Measurements from ENCODE around the gene PPP1CB. TPM values are rescaled to one million over a fixed set of nuclear protein-coding genes. Genes with fewer than 3 reads are reported as not detected.

The PPP1CB gene
- polyA plus RNA-seq, 1 of the 3 experiments (the other 2 are of a cell fraction) = 24.7 TPM

GRCh38 chr2:28751956-28752630, 463 bp downstream of the PPP1CB start (continued):
- no peak for TF ChIP-seq IRF3 (IDR thresholded peaks at IDR 0.05; ENCODE audit: low read depth, low read length)
- TF ChIP-seq, protein P1, sequence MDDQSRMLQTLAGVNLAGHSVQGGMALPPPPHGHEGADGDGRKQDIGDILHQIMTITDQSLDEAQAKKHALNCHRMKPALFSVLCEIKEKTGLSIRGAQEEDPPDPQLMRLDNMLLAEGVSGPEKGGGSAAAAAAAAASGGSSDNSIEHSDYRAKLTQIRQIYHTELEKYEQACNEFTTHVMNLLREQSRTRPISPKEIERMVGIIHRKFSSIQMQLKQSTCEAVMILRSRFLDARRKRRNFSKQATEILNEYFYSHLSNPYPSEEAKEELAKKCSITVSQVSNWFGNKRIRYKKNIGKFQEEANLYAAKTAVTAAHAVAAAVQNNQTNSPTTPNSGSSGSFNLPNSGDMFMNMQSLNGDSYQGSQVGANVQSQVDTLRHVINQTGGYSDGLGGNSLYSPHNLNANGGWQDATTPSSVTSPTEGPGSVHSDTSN (IDR thresholded peaks at IDR 0.05) = no peak
- 0 out of 2 replicates have a peak, but pooled peaks have one; percentile 28 for TF ChIP-seq MXI1 (IDR thresholded peaks at IDR 0.05; ENCODE audit: low read depth, low read length)
- no peak for TF ChIP-seq FOXJ3 (CRISPR knock-in tag; IDR thresholded peaks at IDR 0.05)
- TF ChIP-seq EP300 (IDR thresholded peaks at IDR 0.05; ENCODE audit: borderline replicate concordance in 1 of 2, low read depth in 1 of 2, low read length in 1 of 2) = no peak
- TF ChIP-seq RXRA (IDR thresholded peaks at IDR 0.05; ENCODE audit: borderline replicate concordance, low read depth) = no peak
- no peak for TF ChIP-seq MEF2A (IDR thresholded peaks at IDR 0.05; ENCODE audit: borderline replicate concordance, low read depth)
- no peak for TF ChIP-seq TCF12 (IDR thresholded peaks at IDR 0.05)
- TF ChIP-seq, protein P2, sequence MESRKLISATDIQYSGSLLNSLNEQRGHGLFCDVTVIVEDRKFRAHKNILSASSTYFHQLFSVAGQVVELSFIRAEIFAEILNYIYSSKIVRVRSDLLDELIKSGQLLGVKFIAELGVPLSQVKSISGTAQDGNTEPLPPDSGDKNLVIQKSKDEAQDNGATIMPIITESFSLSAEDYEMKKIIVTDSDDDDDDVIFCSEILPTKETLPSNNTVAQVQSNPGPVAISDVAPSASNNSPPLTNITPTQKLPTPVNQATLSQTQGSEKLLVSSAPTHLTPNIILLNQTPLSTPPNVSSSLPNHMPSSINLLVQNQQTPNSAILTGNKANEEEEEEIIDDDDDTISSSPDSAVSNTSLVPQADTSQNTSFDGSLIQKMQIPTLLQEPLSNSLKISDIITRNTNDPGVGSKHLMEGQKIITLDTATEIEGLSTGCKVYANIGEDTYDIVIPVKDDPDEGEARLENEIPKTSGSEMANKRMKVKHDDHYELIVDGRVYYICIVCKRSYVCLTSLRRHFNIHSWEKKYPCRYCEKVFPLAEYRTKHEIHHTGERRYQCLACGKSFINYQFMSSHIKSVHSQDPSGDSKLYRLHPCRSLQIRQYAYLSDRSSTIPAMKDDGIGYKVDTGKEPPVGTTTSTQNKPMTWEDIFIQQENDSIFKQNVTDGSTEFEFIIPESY (IDR thresholded peaks at IDR 0.05; ENCODE audit: borderline replicate concordance, low read depth) = peak; percentile 74; the same call in 1 of the 2 replicates
- no peak for TF ChIP-seq GABPA (IDR thresholded peaks at IDR 0.05; ENCODE audit: low read depth)
- no peak for TF ChIP-seq EZH2phosphoT487 (IDR thresholded peaks at IDR 0.05; ENCODE audit: borderline replicate concordance, low read depth)
- peak; percentile 63; the same call in 1 of the 2 replicates for TF ChIP-seq SIN3A (IDR thresholded peaks at IDR 0.05; ENCODE audit: borderline replicate concordance, low read depth, low read length)
- no peak; the same call in 1 of the 2 replicates for TF ChIP-seq SMC3 (IDR thresholded peaks at IDR 0.05; ENCODE audit: low read depth, low read length)
- no peak for TF ChIP-seq RAD21 (IDR thresholded peaks at IDR 0.05; ENCODE audit: low read length)
- no peak for TF ChIP-seq FOSL2 (IDR thresholded peaks at IDR 0.05; ENCODE audit: borderline replicate concordance, low read depth)
- TF ChIP-seq USF2 (IDR thresholded peaks at IDR 0.05; ENCODE audit: borderline replicate concordance, low read depth, low read length) = no peak
- TF ChIP-seq TAF1 (IDR thresholded peaks at IDR 0.05; ENCODE audit: borderline replicate concordance, low read depth, low read length) = peak; percentile 78
- TF ChIP-seq YY1 (IDR thresholded peaks at IDR 0.05; ENCODE audit: low read depth) = peak; percentile 94
- 0 out of 2 replicates have a peak, but pooled peaks have one; percentile 29 for TF ChIP-seq TEAD4 (IDR thresholded peaks at IDR 0.05; ENCODE audit: borderline replicate concordance, insufficient read depth)
- no peak for TF ChIP-seq NFIC (IDR thresholded peaks at IDR 0.05; ENCODE audit: borderline replicate concordance)
- TF ChIP-seq, protein P3, sequence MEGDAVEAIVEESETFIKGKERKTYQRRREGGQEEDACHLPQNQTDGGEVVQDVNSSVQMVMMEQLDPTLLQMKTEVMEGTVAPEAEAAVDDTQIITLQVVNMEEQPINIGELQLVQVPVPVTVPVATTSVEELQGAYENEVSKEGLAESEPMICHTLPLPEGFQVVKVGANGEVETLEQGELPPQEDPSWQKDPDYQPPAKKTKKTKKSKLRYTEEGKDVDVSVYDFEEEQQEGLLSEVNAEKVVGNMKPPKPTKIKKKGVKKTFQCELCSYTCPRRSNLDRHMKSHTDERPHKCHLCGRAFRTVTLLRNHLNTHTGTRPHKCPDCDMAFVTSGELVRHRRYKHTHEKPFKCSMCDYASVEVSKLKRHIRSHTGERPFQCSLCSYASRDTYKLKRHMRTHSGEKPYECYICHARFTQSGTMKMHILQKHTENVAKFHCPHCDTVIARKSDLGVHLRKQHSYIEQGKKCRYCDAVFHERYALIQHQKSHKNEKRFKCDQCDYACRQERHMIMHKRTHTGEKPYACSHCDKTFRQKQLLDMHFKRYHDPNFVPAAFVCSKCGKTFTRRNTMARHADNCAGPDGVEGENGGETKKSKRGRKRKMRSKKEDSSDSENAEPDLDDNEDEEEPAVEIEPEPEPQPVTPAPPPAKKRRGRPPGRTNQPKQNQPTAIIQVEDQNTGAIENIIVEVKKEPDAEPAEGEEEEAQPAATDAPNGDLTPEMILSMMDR (IDR thresholded peaks at IDR 0.05) = no peak
- peak; percentile 74 for TF ChIP-seq POLR2AphosphoS5 (IDR thresholded peaks at IDR 0.05; ENCODE audit: low read depth, low read length)
- TF ChIP-seq USF1 (IDR thresholded peaks at IDR 0.05; ENCODE audit: borderline replicate concordance, low read depth) = no peak

Data from SK-N-SH (cell line).